Activated CD4-positive, CD25-positive, alpha-beta regulatory T cell treated with anti-CD3 and anti-CD28 coated beads, Interleukin-2, amount 50 U/mL, for 72 hours (primary cell): Measurements from ENCODE around the gene GTF3C5.
"Not testable (repeated sequence)": the region's sequence is repeated elsewhere in the genome, so short reads cannot be mapped to it uniquely, and the experiment has no call there.

ENCODE experiments used
- DNase-seq: peaks from one replicate; pipeline ENCODE4 v3.0.0; 2021

GTF3C5 gene

DNA sequence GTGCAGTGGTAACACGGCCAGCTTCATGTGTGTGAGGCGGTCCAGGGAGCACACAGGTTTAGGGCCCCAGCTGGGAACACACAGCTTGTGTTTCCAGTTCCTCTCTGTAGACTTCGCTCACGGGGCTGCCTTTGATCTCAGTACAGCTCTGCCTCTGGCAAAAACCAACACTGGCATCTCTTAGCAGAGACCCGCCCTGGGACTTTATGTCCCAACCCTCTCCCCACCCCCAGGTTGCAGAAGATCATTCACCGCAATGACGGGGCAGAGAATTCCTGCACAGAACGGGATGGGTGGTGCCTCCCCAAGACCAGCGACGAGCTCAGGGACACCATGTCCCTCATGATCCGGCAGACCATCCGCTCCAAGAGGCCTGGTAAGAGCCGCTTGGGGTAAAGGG lies 25.7 kb downstream of the GTF3C5 start:
- no peak for DNase-seq

- no peak for DNase-seq
These were observed 26.2 kb downstream of the GTF3C5 start for GRCh38 chr9:133057006-133057405.

DNA sequence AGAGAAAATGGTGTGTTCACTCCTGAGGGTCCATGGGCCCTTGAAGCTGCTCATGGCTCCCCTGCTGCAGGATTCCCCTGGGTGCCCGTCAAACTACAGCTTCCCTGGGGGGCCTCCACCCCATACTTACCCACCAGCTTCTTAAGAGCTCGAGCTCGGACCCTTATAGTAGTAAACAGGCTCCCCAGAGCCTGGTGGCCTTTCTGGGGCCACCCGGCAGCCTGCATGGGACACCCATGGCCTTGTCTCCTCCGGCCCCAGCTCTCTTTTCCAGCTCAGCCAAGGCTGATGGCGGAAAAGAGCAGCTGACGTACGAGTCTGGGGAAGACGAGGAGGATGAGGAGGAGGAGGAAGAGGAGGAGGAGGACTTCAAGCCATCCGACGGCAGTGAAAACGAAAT lies 26.8 kb downstream of the GTF3C5 start:
- DNase-seq = no peak

- no peak for DNase-seq
These were observed 27.3 kb downstream of the GTF3C5 start for GRCh38 chr9:133058071-133058470.

DNA sequence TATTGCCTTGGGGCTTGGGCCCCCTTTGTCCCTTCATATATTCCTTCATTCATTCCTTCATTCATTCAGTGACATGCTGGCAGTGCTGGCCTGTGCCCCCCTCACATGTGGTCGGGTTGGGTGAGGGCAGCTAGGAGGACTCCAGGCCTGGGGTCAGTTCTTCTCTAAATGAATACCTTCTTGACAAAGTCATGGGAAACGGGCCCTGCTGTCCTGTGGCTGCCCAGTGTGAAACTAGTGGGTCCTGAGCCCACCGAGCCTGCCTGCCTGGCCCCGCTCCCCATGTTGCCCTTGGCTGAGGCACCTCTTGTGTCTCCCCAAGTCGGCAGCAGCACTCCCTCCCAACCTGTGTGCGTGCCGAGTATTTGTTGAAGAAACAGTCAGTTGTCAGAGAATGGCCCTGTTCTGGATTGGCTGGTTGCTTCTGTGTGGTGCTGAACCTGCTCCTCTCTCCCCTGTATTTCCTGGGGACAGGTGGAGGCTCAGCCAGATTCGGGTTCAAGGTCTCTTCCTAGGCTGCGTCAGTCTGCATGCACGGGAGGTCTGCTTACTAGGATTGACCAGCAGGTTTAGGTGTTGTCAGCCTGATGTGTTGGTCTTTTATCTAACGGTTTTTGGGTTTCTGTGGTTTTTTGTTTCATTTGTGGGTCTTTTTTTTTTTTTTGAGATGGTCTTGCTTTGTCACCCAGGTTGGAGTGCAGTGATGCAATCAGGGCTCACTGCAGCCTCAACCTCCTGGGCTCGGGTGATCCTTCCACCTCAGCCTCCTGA lies 27.9 kb downstream of the GTF3C5 start:
- DNase-seq = no peak

GRCh38 chr9:133059623-133060022 lies 28.8 kb downstream of the GTF3C5 start:
- DNase-seq = no peak

DNA sequence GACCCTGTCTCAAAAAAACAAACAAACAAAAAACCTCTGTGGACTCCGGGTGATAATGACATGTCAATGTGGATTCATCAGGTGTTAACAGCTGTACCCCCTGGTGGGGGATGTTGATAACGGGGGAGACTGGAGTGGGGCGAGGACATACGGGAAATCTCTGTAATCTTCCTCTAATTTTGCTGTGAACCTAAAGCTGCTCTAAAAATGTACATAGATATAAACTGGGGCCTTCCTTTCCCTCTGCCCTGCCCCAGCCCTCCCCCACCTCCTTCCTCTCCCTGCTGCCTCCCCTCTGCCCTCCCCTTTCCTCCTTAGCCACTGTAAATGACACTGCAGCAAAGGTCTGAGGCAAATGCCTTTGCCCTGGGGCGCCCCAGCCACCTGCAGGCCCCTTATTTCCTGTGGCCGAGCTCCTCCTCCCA lies 29.6 kb downstream of the GTF3C5 start:
- no peak for DNase-seq

- not testable (repeated sequence) for DNase-seq
These were observed 30.4 kb downstream of the GTF3C5 start for GRCh38 chr9:133061019-133061763.

DNA sequence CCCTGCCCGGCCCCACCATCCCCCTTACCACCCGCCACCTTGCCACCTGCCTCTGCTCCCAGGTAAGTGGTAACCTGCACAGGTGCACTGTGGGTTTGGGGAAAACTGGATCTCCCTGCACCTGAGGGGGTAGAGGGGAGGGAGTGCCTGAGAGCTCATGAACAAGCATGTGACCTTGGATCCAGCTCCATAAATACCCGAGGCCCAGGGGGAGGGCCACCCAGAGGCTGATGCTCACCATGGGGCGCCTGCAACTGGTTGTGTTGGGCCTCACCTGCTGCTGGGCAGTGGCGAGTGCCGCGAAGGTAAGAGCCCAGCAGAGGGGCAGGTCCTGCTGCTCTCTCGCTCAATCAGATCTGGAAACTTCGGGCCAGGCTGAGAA lies 31.0 kb downstream of the GTF3C5 start, which contains the start of gene CEL:
TSS of gene CEL (plus strand) at position 218 of the 382 bp plus-strand sequence. CDS start at position 240, 22 bp downstream.
- DNase-seq = not testable (repeated sequence)

GRCh38 chr9:133062569-133062968 lies 31.8 kb downstream of the GTF3C5 start:
- DNase-seq = not testable (repeated sequence)

DNA sequence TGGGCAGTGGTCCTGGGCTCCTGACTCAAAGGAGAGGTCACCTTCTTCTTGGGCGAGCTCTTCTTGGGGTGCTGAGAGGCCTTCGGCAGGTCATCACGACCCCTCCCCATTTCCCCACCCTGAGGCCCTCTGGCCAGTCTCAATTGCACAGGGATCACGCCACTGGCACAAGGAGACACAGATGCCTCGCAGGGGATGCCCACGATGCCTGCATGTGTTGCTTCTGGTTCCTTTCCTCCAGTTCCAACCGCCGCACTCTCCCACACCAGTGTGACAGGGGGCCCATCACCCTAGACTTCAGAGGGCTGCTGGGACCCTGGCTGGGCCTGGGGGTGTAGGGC lies 32.3 kb downstream of the GTF3C5 start:
- DNase-seq = no peak

DNA sequence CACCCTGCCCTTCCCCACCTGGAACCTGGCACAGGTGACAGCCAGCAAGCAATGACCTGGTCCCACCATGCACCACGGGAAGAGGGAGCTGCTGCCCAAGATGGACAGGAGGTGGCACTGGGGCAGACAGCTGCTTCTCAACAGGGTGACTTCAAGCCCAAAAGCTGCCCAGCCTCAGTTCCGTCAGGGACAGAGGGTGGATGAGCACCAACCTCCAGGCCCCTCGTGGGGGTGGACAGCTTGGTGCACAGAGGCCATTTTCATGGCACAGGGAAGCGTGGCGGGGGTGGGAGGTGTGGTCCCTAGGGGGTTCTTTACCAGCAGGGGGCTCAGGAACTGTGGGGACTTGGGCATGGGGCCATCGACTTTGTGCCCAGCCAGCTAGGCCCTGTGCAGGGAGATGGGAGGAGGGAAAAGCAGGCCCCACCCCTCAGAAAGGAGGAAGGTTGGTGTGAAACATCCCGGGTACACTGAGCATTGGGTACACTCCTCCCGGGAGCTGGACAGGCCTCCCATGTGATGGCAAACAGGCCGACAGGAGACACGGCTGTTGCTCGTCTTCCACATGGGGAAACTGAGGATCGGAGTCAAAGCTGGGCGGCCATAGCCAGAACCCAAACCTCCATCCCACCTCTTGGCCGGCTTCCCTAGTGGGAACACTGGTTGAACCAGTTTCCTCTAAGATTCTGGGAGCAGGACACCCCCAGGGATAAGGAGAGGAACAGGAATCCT lies 32.9 kb downstream of the GTF3C5 start:
- no peak for DNase-seq

GRCh38 chr9:133064241-133065069 lies 33.7 kb downstream of the GTF3C5 start:
- no peak for DNase-seq

- no peak for DNase-seq
These were observed 34.2 kb downstream of the GTF3C5 start for GRCh38 chr9:133065070-133065388.

DNA sequence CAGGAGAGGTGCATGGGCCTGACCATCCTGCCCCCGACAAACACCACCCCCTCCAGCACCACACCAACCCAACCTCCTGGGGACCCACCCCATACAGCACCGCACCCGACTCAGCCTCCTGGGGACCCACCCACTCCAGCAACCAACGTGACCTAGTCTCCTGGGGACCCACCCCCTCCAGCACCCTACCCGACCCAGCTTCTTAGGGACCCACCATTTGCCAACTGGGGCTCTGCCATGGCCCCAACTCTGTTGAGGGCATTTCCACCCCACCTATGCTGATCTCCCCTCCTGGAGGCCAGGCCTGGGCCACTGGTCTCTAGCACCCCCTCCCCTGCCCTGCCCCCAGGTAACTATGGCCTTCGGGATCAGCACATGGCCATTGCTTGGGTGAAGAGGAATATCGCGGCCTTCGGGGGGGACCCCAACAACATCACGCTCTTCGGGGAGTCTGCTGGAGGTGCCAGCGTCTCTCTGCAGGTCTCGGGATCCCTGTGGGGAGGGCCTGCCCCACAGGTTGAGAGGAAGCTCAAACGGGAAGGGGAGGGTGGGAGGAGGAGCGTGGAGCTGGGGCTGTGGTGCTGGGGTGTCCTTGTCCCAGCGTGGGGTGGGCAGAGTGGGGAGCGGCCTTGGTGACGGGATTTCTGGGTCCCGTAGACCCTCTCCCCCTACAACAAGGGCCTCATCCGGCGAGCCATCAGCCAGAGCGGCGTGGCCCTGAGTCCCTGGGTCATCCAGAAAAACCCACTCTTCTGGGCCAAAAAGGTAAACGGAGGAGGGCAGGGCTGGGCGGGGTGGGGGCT lies 35.6 kb downstream of the GTF3C5 start:
- DNase-seq = no peak

GRCh38 chr9:133067006-133067405 lies 36.2 kb downstream of the GTF3C5 start:
- DNase-seq = no peak

DNA sequence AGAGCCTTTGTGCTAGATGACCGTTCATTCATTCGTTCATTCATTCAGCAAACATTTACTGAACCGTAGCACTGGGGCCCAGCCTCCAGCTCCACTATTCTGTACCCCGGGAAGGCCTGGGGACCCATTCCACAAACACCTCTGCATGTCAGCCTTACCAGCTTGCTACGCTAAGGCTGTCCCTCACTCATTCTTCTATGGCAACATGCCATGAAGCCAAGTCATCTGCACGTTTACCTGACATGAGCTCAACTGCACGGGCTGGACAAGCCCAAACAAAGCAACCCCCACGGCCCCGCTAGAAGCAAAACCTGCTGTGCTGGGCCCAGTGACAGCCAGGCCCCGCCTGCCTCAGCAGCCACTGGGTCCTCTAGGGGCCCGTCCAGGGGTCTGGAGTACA lies 37.0 kb downstream of the GTF3C5 start:
- no peak for DNase-seq

- DNase-seq = not testable (repeated sequence)
These were observed 37.6 kb downstream of the GTF3C5 start for GRCh38 chr9:133068431-133068830.

DNA sequence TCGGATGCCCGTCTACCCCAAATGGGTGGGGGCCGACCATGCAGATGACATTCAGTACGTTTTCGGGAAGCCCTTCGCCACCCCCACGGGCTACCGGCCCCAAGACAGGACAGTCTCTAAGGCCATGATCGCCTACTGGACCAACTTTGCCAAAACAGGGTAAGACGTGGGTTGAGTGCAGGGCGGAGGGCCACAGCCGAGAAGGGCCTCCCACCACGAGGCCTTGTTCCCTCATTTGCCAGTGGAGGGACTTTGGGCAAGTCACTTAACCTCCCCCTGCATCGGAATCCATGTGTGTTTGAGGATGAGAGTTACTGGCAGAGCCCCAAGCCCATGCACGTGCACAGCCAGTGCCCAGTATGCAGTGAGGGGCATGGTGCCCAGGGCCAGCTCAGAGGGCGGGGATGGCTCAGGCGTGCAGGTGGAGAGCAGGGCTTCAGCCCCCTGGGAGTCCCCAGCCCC lies 39.7 kb downstream of the GTF3C5 start:
- DNase-seq = not testable (repeated sequence)

DNA sequence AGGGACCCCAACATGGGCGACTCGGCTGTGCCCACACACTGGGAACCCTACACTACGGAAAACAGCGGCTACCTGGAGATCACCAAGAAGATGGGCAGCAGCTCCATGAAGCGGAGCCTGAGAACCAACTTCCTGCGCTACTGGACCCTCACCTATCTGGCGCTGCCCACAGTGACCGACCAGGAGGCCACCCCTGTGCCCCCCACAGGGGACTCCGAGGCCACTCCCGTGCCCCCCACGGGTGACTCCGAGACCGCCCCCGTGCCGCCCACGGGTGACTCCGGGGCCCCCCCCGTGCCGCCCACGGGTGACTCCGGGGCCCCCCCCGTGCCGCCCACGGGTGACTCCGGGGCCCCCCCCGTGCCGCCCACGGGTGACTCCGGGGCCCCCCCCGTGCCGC lies 40.2 kb downstream of the GTF3C5 start:
- not testable (repeated sequence) for DNase-seq

- DNase-seq = no peak
These were observed 40.8 kb downstream of the GTF3C5 start for GRCh38 chr9:133071484-133072150.
